Neural progenitor cell (in vitro differentiated cells): ENCODE data around the gene NFATC2.

Experiments used
- CTCF ChIP-seq: fragments of 200-600 bp; sonication (generic); IDR thresholded peaks from 2 replicates; pipeline ENCODE4 v1.5.1; 2017; ENCODE audit warnings: antibody characterized with exemption, mild to moderate bottlenecking
- EZH2phosphoT487 ChIP-seq: fragments of 200-600 bp; sonication (generic); IDR thresholded peaks from 2 replicates; pipeline ENCODE4 v1.6.1; 2017; ENCODE audit warnings: antibody characterized with exemption

GRCh38 chr20:51434580-51435247 lies 107.8 kb downstream of the NFATC2 start:
- TF ChIP-seq EZH2phosphoT487 (no peak), CTCF (no peak)
